Lower leg skin (tissue), 4 donors: ENCODE measurements around the gene SUPT16H. TPM values are rescaled to one million over a fixed set of nuclear protein-coding genes. Genes with fewer than 3 reads are reported as not detected.

Experiments
- DNase-seq, 2 donors: peaks; one replicate each; pipeline ENCODE4 v3.0.0-alpha.2; 2019; ENCODE audit warnings: low spot score in 2 of 2
- H3K4me3 ChIP-seq: fragments of 200-600 bp; sonication (generic); 2 replicates; pipeline ENCODE4 v1.5.1; 2017; ENCODE audit warnings: mild to moderate bottlenecking, low read depth; ENCODE audit not compliant: poor library complexity, severe bottlenecking
- CTCF ChIP-seq, 3 donors: fragments of 450-650 bp; IDR thresholded peaks; one replicate each; pipeline ENCODE4 v1.5.1; 2016; ENCODE audit warnings: antibody characterized with exemption in 3 of 3, mild to moderate bottlenecking in 3 of 3, moderate library complexity in 2 of 3
- POLR2A ChIP-seq, 2 donors: fragments of 450-650 bp; IDR thresholded peaks; one replicate each; pipeline ENCODE4 v1.6.1; 2016 to 2017; ENCODE audit warnings: antibody characterized with exemption in 2 of 2, mild to moderate bottlenecking in 1 of 2, moderate library complexity in 1 of 2
- WGBS, 2 donors: methylation state at CpG; one replicate each; pipeline ENCODE4 v1.1.5; 2018; 5-methylcytosine and 5-hydroxymethylcytosine counted together
- intact Hi-C: fragments of 100-400 bp; cut with DNase I; formaldehyde crosslinking; loops from one replicate; pipeline ENCODE4 v1.15.0; 2023; ENCODE audit warnings: low total_unique reads
- total RNA-seq, 4 donors: library from RNA; depleted of rRNA; stranded (reverse); fragments of >200 nt; gene quantifications; one replicate each; pipeline ENCODE4 v1.1.0, GENCODE V29; 2016

The SUPT16H gene
- total RNA-seq, 4 donors from 2014 or later = 35.7 to 50.3 (median 45.8) TPM

GRCh38 chr14:21334202-21334906 lies 49.5 kb downstream of the SUPT16H start:
- WGBS, 2 donors = 80 to 81% methylated on average over 9 of the region's 9 CpGs
- TF ChIP-seq POLR2A (IDR thresholded peaks at IDR 0.05) (no peak), CTCF (IDR thresholded peaks at IDR 0.05) (no peak)
- intact Hi-C loops = no loop called here
- DNase-seq = no peak
- no peak overlapping the region for H3K4me3 ChIP-seq

- intact Hi-C loops = no loop called here
These were observed 50.9 kb downstream of the SUPT16H start for GRCh38 chr14:21332950-21333349.

GRCh38 chr14:21326972-21327371 lies 56.8 kb downstream of the SUPT16H start:
- WGBS, 2 donors = 85 to 88% methylated on average over 1 of the region's 1 CpG

More at GRCh38 chr14:21332950-21333349, 50.9 kb downstream of the SUPT16H start:
- no peak for DNase-seq
- TF ChIP-seq CTCF (IDR thresholded peaks at IDR 0.05) (no peak), POLR2A (IDR thresholded peaks at IDR 0.05) (no peak)
- WGBS, 2 donors = 83 to 88% methylated on average over 2 of the region's 2 CpGs
- H3K4me3 ChIP-seq = no peak overlapping the region

GRCh38 chr14:21322716-21323115 lies 61.1 kb downstream of the SUPT16H start:
- 48 to 58% methylated on average over 2 of the region's 2 CpGs for WGBS, 2 donors
- no peak for DNase-seq
- intact Hi-C loops = no loop called here
- TF ChIP-seq POLR2A (IDR thresholded peaks at IDR 0.05) = no peak
- TF ChIP-seq CTCF (IDR thresholded peaks at IDR 0.05) = no peak
- H3K4me3 ChIP-seq = no peak overlapping the region

More at GRCh38 chr14:21326972-21327371, 56.8 kb downstream of the SUPT16H start:
- no peak for DNase-seq
- intact Hi-C loops = no loop called here
- TF ChIP-seq CTCF (IDR thresholded peaks at IDR 0.05) (no peak), POLR2A (IDR thresholded peaks at IDR 0.05) (no peak)
- no peak overlapping the region for H3K4me3 ChIP-seq

GRCh38 chr14:21320913-21321312 lies 62.9 kb downstream of the SUPT16H start:
- no peak for TF ChIP-seq CTCF (IDR thresholded peaks at IDR 0.05)
- TF ChIP-seq POLR2A (IDR thresholded peaks at IDR 0.05) = no peak
- DNase-seq = no peak
- H3K4me3 ChIP-seq = no peak overlapping the region
- 87 to 89% methylated on average over 2 of the region's 2 CpGs for WGBS, 2 donors
- intact Hi-C loops = no loop called here

- TF ChIP-seq CTCF (IDR thresholded peaks at IDR 0.05) (no peak), POLR2A (IDR thresholded peaks at IDR 0.05) (no peak)
- intact Hi-C loops = no loop called here
- H3K4me3 ChIP-seq = no peak overlapping the region
- DNase-seq = no peak
- WGBS, 2 donors = 63 to 64% methylated on average over 3 of the region's 3 CpGs
These were observed 66.4 kb downstream of the SUPT16H start for GRCh38 chr14:21317398-21317797.
